Esophagus squamous epithelium (tissue), 4 donors: ENCODE data around the gene RGS5.
"Not testable (repeated sequence)": the region's sequence is repeated elsewhere in the genome, so short reads cannot be mapped to it uniquely, and the experiment has no call there.

ENCODE experiments used
- POLR2A ChIP-seq, 4 donors: fragments of 450-650 bp; IDR thresholded peaks; one replicate each; pipeline ENCODE4 v1.6.1; 2017; ENCODE audit warnings: antibody characterized with exemption in 4 of 4, mild to moderate bottlenecking in 4 of 4, moderate library complexity in 3 of 4
- TF ChIP-seq, protein P1 (sequence below), 6 experiments: fragments of 450-650 bp in 4 of 6; fragments of 200-600 bp in 2 of 6; sonication (generic) in 2 of 6; IDR thresholded peaks; one replicate each; pipeline ENCODE4 v1.5.1; 2016 to 2019; ENCODE audit warnings: antibody characterized with exemption in 6 of 6, mild to moderate bottlenecking in 4 of 6, moderate library complexity in 4 of 6

- TF ChIP-seq, protein P1, sequence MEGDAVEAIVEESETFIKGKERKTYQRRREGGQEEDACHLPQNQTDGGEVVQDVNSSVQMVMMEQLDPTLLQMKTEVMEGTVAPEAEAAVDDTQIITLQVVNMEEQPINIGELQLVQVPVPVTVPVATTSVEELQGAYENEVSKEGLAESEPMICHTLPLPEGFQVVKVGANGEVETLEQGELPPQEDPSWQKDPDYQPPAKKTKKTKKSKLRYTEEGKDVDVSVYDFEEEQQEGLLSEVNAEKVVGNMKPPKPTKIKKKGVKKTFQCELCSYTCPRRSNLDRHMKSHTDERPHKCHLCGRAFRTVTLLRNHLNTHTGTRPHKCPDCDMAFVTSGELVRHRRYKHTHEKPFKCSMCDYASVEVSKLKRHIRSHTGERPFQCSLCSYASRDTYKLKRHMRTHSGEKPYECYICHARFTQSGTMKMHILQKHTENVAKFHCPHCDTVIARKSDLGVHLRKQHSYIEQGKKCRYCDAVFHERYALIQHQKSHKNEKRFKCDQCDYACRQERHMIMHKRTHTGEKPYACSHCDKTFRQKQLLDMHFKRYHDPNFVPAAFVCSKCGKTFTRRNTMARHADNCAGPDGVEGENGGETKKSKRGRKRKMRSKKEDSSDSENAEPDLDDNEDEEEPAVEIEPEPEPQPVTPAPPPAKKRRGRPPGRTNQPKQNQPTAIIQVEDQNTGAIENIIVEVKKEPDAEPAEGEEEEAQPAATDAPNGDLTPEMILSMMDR (IDR thresholded peaks at IDR 0.05) = not testable (repeated sequence)
- not testable (repeated sequence) for TF ChIP-seq POLR2A (IDR thresholded peaks at IDR 0.05)
Observed at GRCh38 chr1:163233643-163234042, 30.9 kb upstream of the RGS5 start.
